Measurements from ENCODE around the gene LRRC36.

LRRC36 gene

GRCh38 chr16:67294171-67294757 is 32.4 kb upstream of the LRRC36 start:
- Histone ChIP-seq H3K9me3 (no peaks in the 10 kb centered on the region), H3K36me3 (no peaks in the 10 kb centered on the region), H3K27me3 (no peaks in the 10 kb centered on the region), H3K4me1 (no peaks in the 10 kb centered on the region), H3K4me3 (ENCODE audit: low read depth, low read length) (no peak overlapping the region)
- no peak for TF ChIP-seq CTCF (IDR thresholded peaks at IDR 0.05; ENCODE audit: low read depth, low read length)
- no peak for DNase-seq

GRCh38 chr16:67294938-67295361 is 31.7 kb upstream of the LRRC36 start:
- Histone ChIP-seq H3K9me3 (no peaks in the 10 kb centered on the region), H3K4me1 (no peaks in the 10 kb centered on the region), H3K27me3 (no peaks in the 10 kb centered on the region), H3K36me3 (no peaks in the 10 kb centered on the region), H3K4me3 (ENCODE audit: low read depth, low read length) (no peak overlapping the region)
- no peak for TF ChIP-seq CTCF (IDR thresholded peaks at IDR 0.05; ENCODE audit: low read depth, low read length)
- no peak for DNase-seq

GRCh38 chr16:67296420-67296819 is 30.2 kb upstream of the LRRC36 start:
- no peaks in the 10 kb centered on the region for H3K27me3 ChIP-seq
- no peak overlapping the region for H3K4me3 ChIP-seq (ENCODE audit: low read depth, low read length)
- no peak for TF ChIP-seq CTCF (IDR thresholded peaks at IDR 0.05; ENCODE audit: low read depth, low read length)
- no peak for DNase-seq
- no peaks in the 10 kb centered on the region for H3K36me3 ChIP-seq
- H3K4me1 ChIP-seq, result no peaks in the 10 kb centered on the region
- H3K9me3 ChIP-seq, result no peaks in the 10 kb centered on the region

GRCh38 chr16:67298277-67298676 is 28.3 kb upstream of the LRRC36 start:
- Histone ChIP-seq H3K4me1 (no peaks in the 10 kb centered on the region), H3K36me3 (no peaks in the 10 kb centered on the region), H3K9me3 (no peaks in the 10 kb centered on the region), H3K27me3 (no peaks in the 10 kb centered on the region), H3K4me3 (ENCODE audit: low read depth, low read length) (no peak overlapping the region)
- TF ChIP-seq CTCF (IDR thresholded peaks at IDR 0.05; ENCODE audit: low read depth, low read length), result no peak
- DNase-seq, result no peak

GRCh38 chr16:67299269-67299668 is 27.3 kb upstream of the LRRC36 start:
- H3K27me3 ChIP-seq, result no peaks in the 10 kb centered on the region
- TF ChIP-seq CTCF (IDR thresholded peaks at IDR 0.05; ENCODE audit: low read depth, low read length), result no peak
- no peaks in the 10 kb centered on the region for H3K36me3 ChIP-seq
- H3K9me3 ChIP-seq, result no peaks in the 10 kb centered on the region
- no peak overlapping the region for H3K4me3 ChIP-seq (ENCODE audit: low read depth, low read length)
- DNase-seq, result no peak
- H3K4me1 ChIP-seq, result no peaks in the 10 kb centered on the region

- TF ChIP-seq CTCF (IDR thresholded peaks at IDR 0.05; ENCODE audit: low read depth, low read length), result no peak
- H3K4me1 ChIP-seq, result no peaks in the 10 kb centered on the region
- H3K36me3 ChIP-seq, result no peaks in the 10 kb centered on the region
- DNase-seq, result no peak
- no peaks in the 10 kb centered on the region for H3K9me3 ChIP-seq
- H3K4me3 ChIP-seq (ENCODE audit: low read depth, low read length), result no peak overlapping the region
- H3K27me3 ChIP-seq, result no peaks in the 10 kb centered on the region
These were observed 25.4 kb upstream of the LRRC36 start for GRCh38 chr16:67301080-67301782.
